ENCODE measurements around the gene FAM13A.

FAM13A gene

GRCh38 chr4:88705805-88706492, 351.0 kb downstream of the FAM13A start (continued):
- TF ChIP-seq HOXA7 (CRISPR knock-in tag; IDR thresholded peaks at IDR 0.05; ENCODE audit: borderline replicate concordance), result no peak
- no peak for TF ChIP-seq ZNF645 (tag by site-specific recombination; IDR thresholded peaks at IDR 0.05)
- TF ChIP-seq ZNF707 (tag by site-specific recombination; IDR thresholded peaks at IDR 0.05), result no peak

- Histone ChIP-seq H3K4me1 (ENCODE audit: control insufficient read depth, insufficient read depth, low read length) (no peaks in the 10 kb centered on the region), H3K9me3 (ENCODE audit: control insufficient read depth, insufficient read depth, low read depth, low read length) (no peaks in the 10 kb centered on the region), H3K4me3 (ENCODE audit: low read depth, low read length) (no peak overlapping the region), H3K27ac (ENCODE audit: extremely low read depth, low read depth, low read length) (no peak overlapping the region), H3K36me3 (ENCODE audit: control insufficient read depth in 2 of 2, insufficient read depth in 1 of 2, low read length in 2 of 2) (peaks cover 0 to 3% of the 10 kb centered on the region in 2 experiments; a peak in 1 of 3 replicates)
- ChIA-PET CTCF (no interaction called here), POLR2A (no interaction called here)
- TF ChIP-seq INSM2 (tag by site-specific recombination; IDR thresholded peaks at IDR 0.05) (no peak), PRDM1 (tag by site-specific recombination; IDR thresholded peaks at IDR 0.05) (no peak), ZNF521 (tag by site-specific recombination; IDR thresholded peaks at IDR 0.05) (no peak), KLF1 (tag by site-specific recombination; IDR thresholded peaks at IDR 0.05) (no peak), KLF16 (tag by site-specific recombination; IDR thresholded peaks at IDR 0.05) (no peak), ZSCAN5A (tag by site-specific recombination; IDR thresholded peaks at IDR 0.05) (no peak), ZNF19 (tag by site-specific recombination; IDR thresholded peaks at IDR 0.05; ENCODE audit: low read depth) (no peak), ZNF2 (tag by site-specific recombination; IDR thresholded peaks at IDR 0.05) (no peak), ZNF214 (tag by site-specific recombination; IDR thresholded peaks at IDR 0.05; ENCODE audit: borderline replicate concordance) (no peak), ZNF350 (tag by site-specific recombination; IDR thresholded peaks at IDR 0.05) (no peak)
Observed at GRCh38 chr4:88705223-88705622, 351.8 kb downstream of the FAM13A start.

- POLR2A ChIA-PET, result no interaction called here
- Histone ChIP-seq H3K27ac (ENCODE audit: extremely low read depth, low read depth, low read length) (no peak overlapping the region), H3K4me3 (ENCODE audit: low read depth, low read length) (no peak overlapping the region), H3K9me3 (ENCODE audit: control insufficient read depth, insufficient read depth, low read depth, low read length) (no peaks in the 10 kb centered on the region), H3K36me3 (ENCODE audit: control insufficient read depth in 2 of 2, insufficient read depth in 1 of 2, low read length in 2 of 2) (peaks cover 0 to 3% of the 10 kb centered on the region in 2 experiments; a peak in 1 of 3 replicates), H3K4me1 (ENCODE audit: control insufficient read depth, insufficient read depth, low read length) (no peaks in the 10 kb centered on the region)
- CTCF ChIA-PET, result interaction anchor here (0.5 to 1.6 kb wide), 2 partner anchors 43 to 321 kb away, joined by 5 read pairs; no protein-coding TSS in a partner anchor
- TF ChIP-seq KLF16 (tag by site-specific recombination; IDR thresholded peaks at IDR 0.05) (no peak), ZNF561 (tag by site-specific recombination; IDR thresholded peaks at IDR 0.05; ENCODE audit: borderline replicate concordance) (no peak), ZBTB8A (tag by site-specific recombination; IDR thresholded peaks at IDR 0.05) (no peak), GLI2 (tag by site-specific recombination; IDR thresholded peaks at IDR 0.05; ENCODE audit: borderline replicate concordance, low read depth) (no peak), ZNF423 (tag by site-specific recombination; IDR thresholded peaks at IDR 0.05) (no peak), ZNF768 (tag by site-specific recombination; IDR thresholded peaks at IDR 0.05) (no peak)
Observed at GRCh38 chr4:88702782-88703181, 354.2 kb downstream of the FAM13A start.
